Gastroesophageal sphincter (tissue), 3 donors: ENCODE results near the gene SDSL.

ENCODE experiments used
- EP300 ChIP-seq: sonication (generic); formaldehyde crosslinking; IDR thresholded peaks from one replicate; pipeline ENCODE4 v1.6.1; 2017; ENCODE audit warnings: antibody characterized with exemption, mild to moderate bottlenecking
- POLR2A ChIP-seq, 2 donors: fragments of 450-650 bp; IDR thresholded peaks; one replicate each; pipeline ENCODE4 v1.6.1; 2017; ENCODE audit warnings: antibody characterized with exemption in 2 of 2, mild to moderate bottlenecking in 2 of 2, moderate library complexity in 1 of 2
- POLR2AphosphoS5 ChIP-seq: sonication (generic); formaldehyde crosslinking; IDR thresholded peaks from one replicate; pipeline ENCODE4 v1.6.1; 2017; ENCODE audit warnings: antibody characterized with exemption
- TF ChIP-seq, protein P1 (sequence below), 4 experiments: fragments of 200-600 bp in 2 of 4; fragments of 450-650 bp in 2 of 4; sonication (generic) in 1 of 4; IDR thresholded peaks; one replicate each; pipeline ENCODE4 v1.5.1; 2017 to 2019; ENCODE audit warnings: antibody characterized with exemption in 4 of 4, mild to moderate bottlenecking in 2 of 4, moderate library complexity in 2 of 4

DNA sequence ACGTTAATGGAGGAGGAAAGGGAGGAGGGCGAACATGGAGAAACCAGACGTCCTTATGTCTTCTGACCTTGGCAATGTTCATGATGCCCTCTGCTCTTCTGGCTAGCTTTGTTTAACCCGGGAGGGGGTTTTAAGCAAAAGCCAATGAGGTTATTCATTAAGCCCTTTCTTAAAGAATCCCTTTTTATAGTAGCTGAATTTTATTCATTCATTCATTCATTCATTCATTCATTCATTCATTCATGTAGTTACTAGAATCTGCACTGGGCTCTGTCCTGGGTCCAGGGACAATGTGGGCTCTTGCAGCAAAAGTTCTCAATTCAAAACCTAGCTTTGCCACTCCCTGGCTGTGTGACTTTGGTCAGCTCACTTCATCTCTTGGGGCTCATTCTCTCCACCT lies 35.5 kb downstream of the SDSL start:
- TF ChIP-seq, protein P1, sequence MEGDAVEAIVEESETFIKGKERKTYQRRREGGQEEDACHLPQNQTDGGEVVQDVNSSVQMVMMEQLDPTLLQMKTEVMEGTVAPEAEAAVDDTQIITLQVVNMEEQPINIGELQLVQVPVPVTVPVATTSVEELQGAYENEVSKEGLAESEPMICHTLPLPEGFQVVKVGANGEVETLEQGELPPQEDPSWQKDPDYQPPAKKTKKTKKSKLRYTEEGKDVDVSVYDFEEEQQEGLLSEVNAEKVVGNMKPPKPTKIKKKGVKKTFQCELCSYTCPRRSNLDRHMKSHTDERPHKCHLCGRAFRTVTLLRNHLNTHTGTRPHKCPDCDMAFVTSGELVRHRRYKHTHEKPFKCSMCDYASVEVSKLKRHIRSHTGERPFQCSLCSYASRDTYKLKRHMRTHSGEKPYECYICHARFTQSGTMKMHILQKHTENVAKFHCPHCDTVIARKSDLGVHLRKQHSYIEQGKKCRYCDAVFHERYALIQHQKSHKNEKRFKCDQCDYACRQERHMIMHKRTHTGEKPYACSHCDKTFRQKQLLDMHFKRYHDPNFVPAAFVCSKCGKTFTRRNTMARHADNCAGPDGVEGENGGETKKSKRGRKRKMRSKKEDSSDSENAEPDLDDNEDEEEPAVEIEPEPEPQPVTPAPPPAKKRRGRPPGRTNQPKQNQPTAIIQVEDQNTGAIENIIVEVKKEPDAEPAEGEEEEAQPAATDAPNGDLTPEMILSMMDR (IDR thresholded peaks at IDR 0.05), result no peak
- TF ChIP-seq EP300 (no peak), POLR2AphosphoS5 (no peak), POLR2A (IDR thresholded peaks at IDR 0.05) (no peak)
